ENCODE measurements around the gene LIMK2.

DNA sequence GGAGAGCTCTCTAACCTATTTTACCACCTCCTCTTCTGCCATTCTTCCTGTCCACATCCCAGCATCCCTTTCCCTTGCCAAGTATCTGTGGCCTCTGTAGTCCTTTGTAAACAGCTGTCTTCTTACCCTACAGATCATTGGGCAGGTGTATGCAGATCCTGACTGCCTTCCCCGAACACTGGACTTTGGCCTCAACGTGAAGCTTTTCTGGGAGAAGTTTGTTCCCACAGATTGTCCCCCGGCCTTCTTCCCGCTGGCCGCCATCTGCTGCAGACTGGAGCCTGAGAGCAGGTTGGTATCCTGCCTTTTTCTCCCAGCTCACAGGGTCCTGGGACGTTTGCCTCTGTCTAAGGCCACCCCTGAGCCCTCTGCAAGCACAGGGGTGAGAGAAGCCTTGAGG is 62.9 kb downstream of the LIMK2 start:
- TF ChIP-seq, protein P1, sequence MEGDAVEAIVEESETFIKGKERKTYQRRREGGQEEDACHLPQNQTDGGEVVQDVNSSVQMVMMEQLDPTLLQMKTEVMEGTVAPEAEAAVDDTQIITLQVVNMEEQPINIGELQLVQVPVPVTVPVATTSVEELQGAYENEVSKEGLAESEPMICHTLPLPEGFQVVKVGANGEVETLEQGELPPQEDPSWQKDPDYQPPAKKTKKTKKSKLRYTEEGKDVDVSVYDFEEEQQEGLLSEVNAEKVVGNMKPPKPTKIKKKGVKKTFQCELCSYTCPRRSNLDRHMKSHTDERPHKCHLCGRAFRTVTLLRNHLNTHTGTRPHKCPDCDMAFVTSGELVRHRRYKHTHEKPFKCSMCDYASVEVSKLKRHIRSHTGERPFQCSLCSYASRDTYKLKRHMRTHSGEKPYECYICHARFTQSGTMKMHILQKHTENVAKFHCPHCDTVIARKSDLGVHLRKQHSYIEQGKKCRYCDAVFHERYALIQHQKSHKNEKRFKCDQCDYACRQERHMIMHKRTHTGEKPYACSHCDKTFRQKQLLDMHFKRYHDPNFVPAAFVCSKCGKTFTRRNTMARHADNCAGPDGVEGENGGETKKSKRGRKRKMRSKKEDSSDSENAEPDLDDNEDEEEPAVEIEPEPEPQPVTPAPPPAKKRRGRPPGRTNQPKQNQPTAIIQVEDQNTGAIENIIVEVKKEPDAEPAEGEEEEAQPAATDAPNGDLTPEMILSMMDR (IDR thresholded peaks at IDR 0.05 in 8 of 11, conservative IDR thresholded peaks at IDR 0.05 in 3 of 11): no peak
- TF ChIP-seq POLR2AphosphoS5 (IDR thresholded peaks at IDR 0.05) (peak in 1 of 3 donors; percentile 38), POLR2A (IDR thresholded peaks at IDR 0.05) (no peak)

All from spleen (tissue), 7 donors.